Ammon's horn (tissue), 1 donor: Measurements from ENCODE around the gene INPP4A.
A peak's percentile ranks its signal among the peaks of the same experiment; 100 is the strongest.

Experiments used
- DNase-seq: peaks from one replicate; pipeline ENCODE4 v3.0.0-alpha.2; 2016; ENCODE audit warnings: low spot score

Gene INPP4A

GRCh38 chr2:98514879-98515249 lies 70.2 kb downstream of the INPP4A start:
- DNase-seq, result no peak

GRCh38 chr2:98515250-98515991 lies 70.8 kb downstream of the INPP4A start:
- DNase-seq, result no peak

DNA sequence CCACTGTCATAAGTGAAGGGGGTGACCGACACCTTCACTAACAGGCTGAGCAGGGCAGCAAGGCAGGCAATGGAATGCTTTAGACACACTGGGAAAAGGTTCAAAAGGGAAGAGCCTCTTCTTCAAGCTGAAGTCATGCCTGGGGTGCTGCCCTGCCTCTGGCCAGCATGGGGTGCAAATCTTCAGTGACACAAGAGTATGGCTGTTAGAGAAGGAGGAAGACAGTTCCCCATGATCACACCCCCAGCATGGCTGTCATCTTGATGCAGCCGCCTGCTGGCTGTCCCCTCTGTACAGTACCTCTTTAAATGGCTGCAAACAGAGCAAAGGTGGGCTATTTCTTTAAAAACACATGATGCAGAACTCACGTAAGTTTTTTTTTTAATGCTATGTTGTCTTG lies 71.9 kb downstream of the INPP4A start:
- DNase-seq, result no peak

GRCh38 chr2:98517636-98518035 lies 73.0 kb downstream of the INPP4A start:
- DNase-seq, result no peak

DNA sequence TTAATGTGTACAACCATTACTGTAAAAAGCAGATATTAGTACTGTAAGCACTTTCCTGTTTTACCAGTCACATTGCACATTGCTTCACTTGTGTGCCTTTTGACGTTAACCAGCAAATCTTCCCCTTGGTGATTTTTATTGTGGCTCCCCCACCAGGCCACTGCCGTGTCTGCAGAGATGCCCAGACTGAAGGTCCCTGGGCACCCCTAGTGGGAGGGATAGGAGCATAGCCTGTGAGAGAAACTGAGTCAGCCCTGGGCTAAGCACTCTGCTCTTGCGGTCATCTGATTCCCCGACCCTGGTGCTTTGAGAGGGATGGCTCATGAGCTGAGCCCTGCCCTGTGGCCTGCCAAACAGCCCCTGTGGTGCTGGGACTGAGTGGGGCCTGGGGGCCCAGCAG lies 73.4 kb downstream of the INPP4A start:
- DNase-seq, result no peak

DNA sequence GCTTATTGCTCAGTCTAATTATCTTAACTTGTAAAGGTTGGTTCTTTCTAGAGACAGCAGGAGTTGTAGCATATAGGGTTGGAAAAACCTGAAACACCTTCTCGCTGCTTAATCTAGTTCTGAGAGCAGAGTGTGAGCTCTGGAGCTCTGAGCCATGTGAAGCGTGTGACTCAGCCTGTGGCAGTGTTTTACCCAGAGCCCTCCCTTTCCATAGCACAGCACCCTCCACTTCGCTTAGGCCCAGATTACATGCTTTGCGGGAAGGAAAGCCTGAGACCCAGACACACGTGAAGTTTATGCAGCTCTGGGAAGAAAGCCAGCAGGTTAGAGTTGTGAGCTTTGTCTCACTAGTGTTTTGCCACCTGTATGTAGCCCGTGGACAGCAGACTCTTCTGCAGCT lies 74.5 kb downstream of the INPP4A start:
- peak; percentile 62 for DNase-seq

DNA sequence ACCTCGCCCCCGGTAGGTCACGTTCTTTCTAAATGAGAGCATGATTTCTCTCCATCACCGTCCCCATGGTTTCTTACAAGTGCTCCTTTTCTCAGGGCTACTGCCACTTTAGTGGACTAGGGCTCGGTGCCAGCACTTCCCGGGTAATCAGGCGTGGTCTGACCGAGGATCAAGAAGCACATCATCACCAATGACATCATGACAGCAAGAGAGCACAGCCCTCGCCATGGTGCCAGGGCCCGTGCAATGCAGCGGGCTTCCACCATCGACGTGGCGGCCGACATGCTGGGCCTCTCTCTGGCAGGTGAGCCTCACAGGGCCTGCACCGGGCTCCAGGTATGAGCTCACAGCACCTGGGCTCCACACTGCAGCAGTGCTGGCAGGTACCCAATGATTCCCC lies 75.2 kb downstream of the INPP4A start:
- no peak for DNase-seq

DNA sequence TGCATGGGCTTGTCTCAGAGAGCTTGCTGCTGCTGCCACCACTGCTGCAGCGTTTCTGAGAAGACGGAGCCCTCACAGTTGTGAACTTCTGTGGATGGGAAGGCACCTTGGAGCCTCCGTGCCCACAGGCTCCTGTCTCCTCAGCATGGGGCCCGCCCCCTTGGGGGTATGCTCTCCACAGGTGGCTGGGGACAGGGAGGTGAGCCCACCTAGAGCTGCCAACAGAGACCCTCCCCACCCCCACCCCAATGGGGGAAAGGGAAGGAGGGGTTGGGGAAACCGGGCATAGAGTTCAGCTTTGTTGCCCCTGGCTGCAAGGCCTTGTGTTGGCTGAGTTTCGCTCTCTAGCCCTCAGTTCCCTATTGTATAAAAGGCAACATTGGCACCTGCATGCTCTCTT lies 76.1 kb downstream of the INPP4A start:
- no peak for DNase-seq

DNA sequence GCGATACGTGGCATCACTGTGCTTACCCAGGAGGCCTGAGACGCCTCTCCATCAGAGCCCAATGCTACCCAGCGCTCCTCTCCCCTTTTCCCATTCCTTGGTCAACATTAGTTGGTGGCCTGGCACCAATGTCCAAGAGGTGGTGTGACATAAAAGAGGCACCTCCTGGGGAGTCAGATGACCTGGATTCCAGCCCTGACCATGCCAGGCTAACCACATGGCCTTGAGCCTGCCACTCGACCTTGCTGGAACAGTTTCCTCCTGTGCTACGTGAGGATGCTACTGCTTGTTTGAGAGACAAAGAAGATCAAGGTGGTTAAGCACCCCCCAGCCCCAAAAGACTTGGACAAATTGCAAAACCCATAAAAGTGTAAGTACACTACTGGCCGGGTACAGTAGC lies 76.6 kb downstream of the INPP4A start:
- no peak for DNase-seq

- no peak for DNase-seq
Measured at GRCh38 chr2:98522854-98523253, 78.2 kb downstream of the INPP4A start.

- DNase-seq, result no peak
Measured at GRCh38 chr2:98524168-98524567, 79.5 kb downstream of the INPP4A start.

DNA sequence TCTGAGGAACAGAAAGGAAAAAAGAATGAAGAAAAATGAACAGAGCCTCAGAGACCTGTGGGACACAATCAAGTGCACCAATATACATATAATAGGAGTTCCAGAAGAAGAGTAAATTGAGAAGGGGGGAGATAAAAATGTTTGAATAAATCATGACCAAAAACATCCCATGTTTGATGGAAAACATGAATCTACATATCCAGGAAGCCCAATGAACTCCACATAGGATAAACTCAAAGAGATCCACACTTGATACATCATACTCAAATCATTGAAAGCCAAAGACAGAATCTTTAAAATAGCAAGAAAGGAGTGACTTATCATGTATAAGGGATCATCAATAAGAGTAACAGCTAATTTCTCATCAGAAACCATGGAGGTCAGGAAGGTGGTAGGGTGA lies 83.7 kb downstream of the INPP4A start:
- DNase-seq, result no peak

- DNase-seq, result no peak
Measured at GRCh38 chr2:98530114-98530513, 85.5 kb downstream of the INPP4A start.

- DNase-seq, result no peak
Measured at GRCh38 chr2:98532756-98533155, 88.1 kb downstream of the INPP4A start.

DNA sequence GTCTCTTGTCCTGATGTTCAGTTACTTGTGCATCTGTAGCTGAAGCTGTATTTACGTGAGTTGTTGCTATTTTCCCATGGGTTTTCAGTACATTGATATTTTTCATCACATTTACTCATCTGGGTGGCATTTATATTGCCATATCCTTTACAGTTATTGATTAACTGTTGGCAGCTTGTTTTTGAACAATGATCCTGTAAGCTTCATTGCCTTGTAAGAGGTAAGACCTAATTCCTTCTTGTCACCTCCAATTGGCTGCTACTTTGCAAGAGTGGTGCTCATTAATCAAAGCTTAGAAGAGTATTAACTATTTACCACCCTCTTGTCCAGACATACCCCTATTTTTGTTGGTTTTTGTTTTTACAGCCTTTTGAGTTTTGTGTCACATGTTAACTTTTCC lies 88.9 kb downstream of the INPP4A start:
- DNase-seq, result no peak

DNA sequence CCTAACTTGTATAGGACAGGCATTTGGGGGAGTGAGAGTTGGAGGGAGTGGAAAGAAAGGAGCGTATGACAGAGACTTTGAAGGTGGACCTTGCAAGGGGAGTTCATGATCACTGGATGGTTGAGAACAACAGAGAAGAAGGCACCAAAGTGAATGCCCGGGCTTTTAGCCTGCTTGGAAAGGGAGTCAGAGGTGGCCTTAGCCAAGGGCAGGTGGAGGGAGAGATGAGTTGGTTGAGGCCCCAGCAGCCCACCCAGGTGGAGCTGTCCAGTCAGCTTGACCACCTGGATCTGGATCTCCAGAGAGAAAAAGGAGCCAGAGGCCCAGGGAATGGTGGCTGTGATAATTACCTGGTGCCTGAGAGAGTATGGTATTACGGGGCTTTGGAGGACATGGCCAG lies 90.1 kb downstream of the INPP4A start:
- no peak for DNase-seq

- DNase-seq, result no peak
Measured at GRCh38 chr2:98535971-98536677, 91.5 kb downstream of the INPP4A start.

DNA sequence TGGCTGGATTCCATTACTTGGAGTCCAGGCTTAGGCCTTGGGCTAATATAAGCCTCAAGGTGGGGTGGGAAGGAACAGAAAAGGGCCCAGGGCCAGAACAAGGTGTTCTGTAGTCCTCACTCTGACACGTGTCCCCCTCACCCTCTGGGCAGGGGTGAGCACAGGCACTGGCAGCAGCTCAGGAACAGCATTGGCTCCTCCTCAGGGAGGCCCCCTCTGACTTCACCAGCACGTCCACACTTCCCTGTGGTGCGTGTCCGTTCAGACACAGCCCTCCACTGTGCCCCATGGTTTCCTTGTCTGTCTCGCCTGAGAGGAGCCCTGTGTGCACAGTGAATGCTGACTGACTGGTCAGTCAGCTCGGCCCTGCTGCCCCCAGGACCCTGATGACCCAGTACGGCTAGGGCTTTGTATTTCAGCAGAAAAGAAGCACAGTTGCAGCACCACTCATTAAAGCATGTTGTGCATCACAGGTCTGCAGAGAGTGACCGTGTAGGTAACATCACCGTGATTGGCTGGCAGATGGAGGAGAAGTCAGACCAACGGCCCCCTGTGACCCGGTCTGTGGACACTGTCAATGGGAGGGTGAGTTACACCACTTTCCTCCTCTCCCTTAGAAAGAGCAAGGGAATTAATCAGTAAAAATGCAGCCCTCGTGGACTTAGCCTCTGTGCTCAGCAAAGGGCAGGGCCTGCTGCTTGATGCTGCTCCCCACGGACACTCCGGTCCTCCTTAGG lies 92.9 kb downstream of the INPP4A start:
- no peak for DNase-seq

DNA sequence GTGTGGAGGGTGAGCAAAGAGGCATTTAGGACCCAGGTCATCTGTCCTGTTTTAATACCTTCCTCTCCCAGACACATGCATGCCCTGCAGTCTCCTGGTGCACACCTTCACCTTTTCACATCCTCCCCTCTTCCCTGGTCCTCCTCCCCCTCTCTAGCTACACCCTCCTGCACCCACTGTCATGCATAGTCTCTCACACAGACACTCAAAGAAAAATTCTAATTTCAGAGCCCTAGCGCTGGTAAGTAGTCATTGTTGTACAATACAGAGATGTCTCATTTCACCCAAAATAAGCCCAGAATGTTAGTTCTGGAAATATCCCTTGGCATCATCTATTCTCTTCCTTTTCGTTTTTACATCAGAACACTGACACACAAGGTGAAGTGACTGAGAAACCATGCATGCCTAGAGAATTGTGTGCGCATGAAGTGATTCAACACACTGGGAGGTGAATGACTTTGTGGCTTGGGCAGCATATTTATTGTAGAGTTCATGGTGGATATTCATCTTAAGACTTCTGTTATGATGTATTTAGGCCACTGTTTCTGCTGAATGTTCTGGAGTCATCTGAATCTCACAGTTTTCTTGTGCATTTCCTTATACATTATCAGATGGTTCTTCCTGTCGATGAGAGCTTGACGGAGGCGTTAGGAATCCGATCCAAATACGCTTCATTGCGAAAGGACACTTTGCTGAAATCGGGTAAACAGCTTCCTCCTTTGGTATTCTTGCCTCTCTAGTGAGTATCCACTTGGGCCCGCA lies 93.8 kb downstream of the INPP4A start:
- peak; percentile 44 for DNase-seq

- DNase-seq, result peak; percentile 41
Measured at GRCh38 chr2:98539056-98539735, 94.5 kb downstream of the INPP4A start.

GRCh38 chr2:98540536-98540935 lies 95.9 kb downstream of the INPP4A start:
- DNase-seq, result no peak

- DNase-seq, result no peak
Measured at GRCh38 chr2:98541489-98541888, 96.8 kb downstream of the INPP4A start.
